Measurements from ENCODE around the gene SDK1. TPM values are rescaled to one million over a fixed set of nuclear protein-coding genes. Genes with fewer than 3 reads are reported as not detected.

The SDK1 gene
- total RNA-seq, 2 donors from 2014 or later: 1.3 to 2.6 TPM

DNA sequence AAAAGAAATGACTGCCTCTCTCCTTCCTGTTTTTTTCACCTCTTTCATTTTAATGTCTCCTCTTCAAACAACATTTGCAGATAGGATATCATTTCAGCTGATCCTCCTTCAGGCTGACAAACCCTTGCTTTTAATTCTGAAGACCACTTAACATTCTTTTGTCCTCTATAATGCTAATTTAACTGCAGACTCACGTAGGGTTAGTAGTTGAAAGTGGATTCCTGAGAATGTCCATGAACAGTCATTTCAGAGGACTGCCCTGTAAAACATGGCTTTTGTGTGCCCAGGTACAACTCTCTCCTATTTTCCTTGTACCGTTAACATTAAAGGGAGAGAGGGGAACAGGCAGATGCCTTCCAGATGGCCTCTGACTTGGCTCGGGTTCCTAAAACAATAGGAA, 524.4 kb downstream of the SDK1 start:
- Histone ChIP-seq H3K27me3 (no peaks in the 10 kb centered on the region), H3K36me3 (no peaks in the 10 kb centered on the region), H3K9me3 (no peaks in the 10 kb centered on the region), H3K4me1 (no peaks in the 10 kb centered on the region), H3K4me3 (no peak overlapping the region), H3K27ac (no peak overlapping the region), H3K9ac (ENCODE audit: low read depth in 2 of 2, low read length in 2 of 2) (no peak overlapping the region)
- DNase-seq: no peak
- intact Hi-C loops (cut with DNase I): no loop called here
- TF ChIP-seq, protein P1, sequence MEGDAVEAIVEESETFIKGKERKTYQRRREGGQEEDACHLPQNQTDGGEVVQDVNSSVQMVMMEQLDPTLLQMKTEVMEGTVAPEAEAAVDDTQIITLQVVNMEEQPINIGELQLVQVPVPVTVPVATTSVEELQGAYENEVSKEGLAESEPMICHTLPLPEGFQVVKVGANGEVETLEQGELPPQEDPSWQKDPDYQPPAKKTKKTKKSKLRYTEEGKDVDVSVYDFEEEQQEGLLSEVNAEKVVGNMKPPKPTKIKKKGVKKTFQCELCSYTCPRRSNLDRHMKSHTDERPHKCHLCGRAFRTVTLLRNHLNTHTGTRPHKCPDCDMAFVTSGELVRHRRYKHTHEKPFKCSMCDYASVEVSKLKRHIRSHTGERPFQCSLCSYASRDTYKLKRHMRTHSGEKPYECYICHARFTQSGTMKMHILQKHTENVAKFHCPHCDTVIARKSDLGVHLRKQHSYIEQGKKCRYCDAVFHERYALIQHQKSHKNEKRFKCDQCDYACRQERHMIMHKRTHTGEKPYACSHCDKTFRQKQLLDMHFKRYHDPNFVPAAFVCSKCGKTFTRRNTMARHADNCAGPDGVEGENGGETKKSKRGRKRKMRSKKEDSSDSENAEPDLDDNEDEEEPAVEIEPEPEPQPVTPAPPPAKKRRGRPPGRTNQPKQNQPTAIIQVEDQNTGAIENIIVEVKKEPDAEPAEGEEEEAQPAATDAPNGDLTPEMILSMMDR (IDR thresholded peaks at IDR 0.05): no peak

DNA sequence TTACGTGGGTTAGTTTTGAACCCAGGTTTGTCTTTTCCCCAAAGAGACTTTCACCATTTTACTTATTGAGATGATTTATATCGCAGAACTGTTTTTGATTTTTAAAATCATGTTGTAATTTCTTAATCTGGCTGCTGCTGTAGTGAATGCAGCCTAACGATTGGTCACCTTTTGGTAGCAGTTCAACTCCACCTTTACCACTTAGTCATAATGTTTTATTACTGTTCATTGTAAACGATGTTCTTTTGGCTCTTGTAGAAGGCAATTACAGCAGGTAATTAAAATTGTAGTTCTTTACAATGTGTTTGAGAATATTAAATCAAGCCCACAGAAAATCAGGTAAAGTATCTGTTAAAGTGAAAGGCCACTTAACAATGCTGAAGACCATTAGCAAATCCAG, 531.1 kb downstream of the SDK1 start:
- H3K27ac ChIP-seq: no peak overlapping the region
- intact Hi-C loops (cut with DNase I): no loop called here
- no peak overlapping the region for H3K4me3 ChIP-seq
- TF ChIP-seq, protein P1 (IDR thresholded peaks at IDR 0.05): no peak
- H3K27me3 ChIP-seq: no peaks in the 10 kb centered on the region
- H3K36me3 ChIP-seq: no peaks in the 10 kb centered on the region
- H3K9ac ChIP-seq (ENCODE audit: low read depth in 2 of 2, low read length in 2 of 2): no peak overlapping the region
- H3K9me3 ChIP-seq: no peaks in the 10 kb centered on the region
- H3K4me1 ChIP-seq: no peaks in the 10 kb centered on the region
- no peak for DNase-seq

DNA sequence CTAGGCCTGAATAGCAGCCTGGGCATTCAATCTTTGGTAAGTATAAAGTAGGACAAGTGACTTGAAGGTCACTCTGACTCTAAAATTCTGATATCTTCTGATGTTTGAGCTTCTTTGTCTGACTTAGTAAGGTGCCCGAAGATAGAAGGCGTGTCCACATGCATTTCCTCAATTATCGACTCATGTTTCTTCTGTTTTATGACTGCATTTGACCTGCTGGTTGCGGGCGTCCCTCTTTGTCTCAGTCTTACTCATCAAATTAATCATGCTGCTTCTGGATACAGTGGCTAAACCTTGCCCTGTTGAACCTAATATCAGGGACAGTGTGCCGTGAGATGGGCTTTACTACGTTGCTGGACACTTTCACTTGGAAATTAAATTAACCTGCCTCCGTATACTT, 534.1 kb downstream of the SDK1 start:
- DNase-seq: peak; percentile 58
- H3K27me3 ChIP-seq: no peaks in the 10 kb centered on the region
- H3K9me3 ChIP-seq: no peaks in the 10 kb centered on the region
- intact Hi-C loops (cut with DNase I): no loop called here
- TF ChIP-seq, protein P1 (IDR thresholded peaks at IDR 0.05): no peak
- H3K27ac ChIP-seq: no peak overlapping the region
- H3K36me3 ChIP-seq: no peaks in the 10 kb centered on the region
- H3K4me1 ChIP-seq: no peaks in the 10 kb centered on the region
- H3K9ac ChIP-seq (ENCODE audit: low read depth in 2 of 2, low read length in 2 of 2): no peak overlapping the region
- H3K4me3 ChIP-seq: no peak overlapping the region

DNA sequence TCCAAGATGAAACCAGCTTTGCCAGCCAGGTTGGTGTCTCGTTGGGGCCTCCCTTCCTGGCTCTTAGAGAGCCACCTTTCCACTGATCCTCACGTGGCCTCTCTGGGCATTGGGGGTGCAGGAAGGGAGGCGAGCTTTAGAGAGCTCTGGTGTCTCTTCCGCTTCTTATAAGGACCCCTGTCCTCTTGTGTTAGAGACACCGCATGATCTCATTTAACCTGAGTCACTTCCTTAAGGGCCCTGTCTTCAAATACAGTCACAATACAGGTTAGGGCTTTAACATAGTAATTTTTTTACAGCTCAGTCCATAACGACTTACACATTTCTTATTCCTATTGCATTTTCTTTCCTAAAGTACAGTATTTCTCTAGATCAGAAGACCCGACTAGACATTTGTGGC, 535.8 kb downstream of the SDK1 start:
- Histone ChIP-seq H3K9ac (ENCODE audit: low read depth in 2 of 2, low read length in 2 of 2) (no peak overlapping the region), H3K36me3 (no peaks in the 10 kb centered on the region), H3K27ac (no peak overlapping the region), H3K27me3 (no peaks in the 10 kb centered on the region), H3K4me1 (no peaks in the 10 kb centered on the region), H3K4me3 (no peak overlapping the region), H3K9me3 (no peaks in the 10 kb centered on the region)
- TF ChIP-seq, protein P1 (IDR thresholded peaks at IDR 0.05): no peak
- DNase-seq: no peak
- intact Hi-C loops (cut with DNase I): no loop called here

DNA sequence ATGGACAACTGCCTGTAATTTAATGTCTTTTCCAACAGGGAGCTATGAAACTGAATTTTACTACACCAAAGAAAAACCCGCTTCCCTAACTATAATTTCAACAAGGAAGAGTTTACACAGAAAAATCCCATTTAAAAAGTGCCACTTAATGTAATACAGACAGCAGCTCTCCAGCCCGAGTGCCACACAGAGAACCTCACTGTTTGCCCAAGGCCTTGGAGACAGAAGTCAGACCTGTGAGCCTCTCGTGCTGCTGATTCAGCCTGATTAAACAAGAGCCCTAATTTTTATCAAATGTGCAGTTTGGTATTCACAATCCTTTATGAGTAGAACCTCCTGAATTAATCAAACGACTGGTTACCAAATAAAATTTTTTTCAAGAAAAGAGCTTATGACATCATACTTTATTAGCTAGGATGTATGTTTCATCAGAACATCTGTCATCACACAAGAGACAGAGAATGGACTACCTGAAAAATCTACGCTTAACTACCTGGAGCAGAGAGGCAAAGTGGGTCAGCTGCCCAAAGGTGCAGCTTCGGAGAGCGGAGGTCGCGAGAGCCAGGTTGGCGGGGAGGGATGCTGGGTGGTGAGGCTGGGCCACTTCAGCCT, 543.6 kb downstream of the SDK1 start:
- no peak for DNase-seq
- no peaks in the 10 kb centered on the region for H3K4me1 ChIP-seq
- H3K9ac ChIP-seq (ENCODE audit: low read depth in 2 of 2, low read length in 2 of 2): no peak overlapping the region
- no peak overlapping the region for H3K4me3 ChIP-seq
- H3K9me3 ChIP-seq: no peaks in the 10 kb centered on the region
- no peaks in the 10 kb centered on the region for H3K27me3 ChIP-seq
- TF ChIP-seq, protein P1 (IDR thresholded peaks at IDR 0.05): no peak
- H3K27ac ChIP-seq: no peak overlapping the region
- intact Hi-C loops (cut with DNase I): no loop called here
- H3K36me3 ChIP-seq: no peaks in the 10 kb centered on the region

Data from colonic mucosa (tissue), 4 donors.